HG03460 (cell line): Measurements from ENCODE around the gene NCKAP5.

Experiments used
- ATAC-seq: cut with Tn5 transposase; IDR thresholded peaks from one replicate; pipeline ENCODE4 v1.9.1; 2021; ENCODE audit not compliant: unreplicated experiment

NCKAP5 gene

DNA sequence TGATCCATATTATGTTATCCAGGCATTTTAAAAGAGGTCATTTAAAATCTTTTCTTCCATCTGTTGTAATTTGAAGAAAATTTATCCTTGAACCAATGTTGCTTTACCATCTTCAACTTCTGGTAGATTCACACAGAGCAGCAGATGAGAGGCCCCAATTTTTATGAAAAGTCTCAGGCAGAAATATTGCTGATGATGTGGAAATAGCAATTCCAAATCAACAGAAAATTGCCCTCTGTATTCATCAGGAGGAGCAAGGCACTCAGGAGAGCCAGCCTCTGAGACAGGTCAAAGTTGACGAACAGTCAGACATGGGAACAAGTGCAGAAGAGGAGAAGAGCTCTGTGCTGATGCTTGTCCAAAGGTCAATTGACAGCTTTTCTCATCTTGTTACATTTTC is 444.9 kb downstream of the NCKAP5 start:
- ATAC-seq, result no peak

DNA sequence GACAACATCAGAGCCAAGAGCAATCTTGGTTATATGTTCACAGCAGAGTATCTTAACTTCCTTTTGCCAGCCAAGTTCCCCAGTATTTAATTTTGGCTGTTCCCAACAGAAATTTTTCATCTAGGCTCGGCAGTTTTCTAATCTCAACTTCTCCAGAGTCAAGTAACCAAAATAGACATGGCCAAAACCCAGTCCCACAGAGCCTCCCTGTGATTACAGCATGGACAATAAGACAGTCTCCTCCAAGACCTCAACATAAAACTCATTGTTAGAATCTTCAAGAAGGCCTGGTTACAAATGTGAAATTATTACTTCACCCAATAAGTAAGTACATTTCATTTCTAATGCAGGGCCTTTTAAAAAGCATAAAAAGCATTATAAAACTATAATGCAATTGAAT is 445.7 kb downstream of the NCKAP5 start:
- ATAC-seq, result no peak

DNA sequence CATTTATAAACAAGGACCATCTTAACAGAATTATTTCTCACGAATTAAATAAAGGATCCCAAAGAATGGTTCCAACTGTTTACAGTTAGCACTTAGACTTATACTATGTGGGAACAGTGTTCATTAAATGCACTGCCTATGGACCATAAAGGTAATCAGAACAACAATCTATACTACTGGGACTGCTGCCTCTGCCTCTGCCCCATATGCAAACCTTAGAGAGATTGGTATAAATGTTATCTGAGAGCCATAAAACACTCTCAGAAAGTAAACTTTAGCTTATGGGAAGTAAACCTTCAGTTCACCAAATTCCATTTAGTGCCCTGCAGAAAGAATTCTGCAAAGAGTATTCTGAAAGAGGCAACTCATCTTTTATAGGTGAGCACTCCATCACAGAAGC is 448.0 kb downstream of the NCKAP5 start:
- ATAC-seq, result no peak

DNA sequence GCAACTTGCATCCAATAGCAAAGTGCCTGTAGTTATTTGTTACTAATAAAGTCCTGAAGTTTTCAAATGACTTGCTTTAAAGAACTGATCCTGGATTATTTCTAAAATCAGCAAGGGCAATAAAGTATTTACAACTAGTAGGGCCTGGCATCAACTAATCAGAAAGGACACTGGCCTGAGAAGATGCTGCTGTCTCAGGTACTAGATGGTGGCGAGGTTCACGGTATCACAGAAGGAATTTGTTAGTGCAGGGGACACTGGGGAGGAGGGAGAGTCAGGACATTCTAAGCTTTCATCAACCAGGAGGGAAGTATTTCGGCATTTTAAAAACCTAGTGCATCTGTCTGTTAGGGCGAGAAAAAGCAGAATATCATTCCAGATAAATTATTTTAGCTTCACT is 458.1 kb downstream of the NCKAP5 start:
- ATAC-seq, result no peak

DNA sequence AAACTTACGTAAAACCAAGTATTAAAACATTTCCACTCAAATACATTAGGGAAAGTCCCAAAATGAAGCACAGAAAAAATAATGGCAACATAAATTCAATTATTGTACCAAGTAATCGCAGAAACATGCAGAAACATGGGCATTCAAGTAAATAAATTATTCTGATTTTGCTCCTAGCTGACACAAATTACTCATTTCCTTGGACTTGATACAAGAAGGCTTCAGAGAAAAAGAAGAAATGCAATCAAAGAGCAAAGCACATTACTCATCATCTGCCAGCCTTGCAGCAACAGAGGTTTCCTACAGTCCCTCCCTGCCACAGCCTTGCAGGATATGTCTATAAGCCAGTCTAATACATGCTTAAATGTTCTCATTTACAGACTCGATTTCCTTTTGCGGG is 458.5 kb downstream of the NCKAP5 start:
- ATAC-seq, result no peak

DNA sequence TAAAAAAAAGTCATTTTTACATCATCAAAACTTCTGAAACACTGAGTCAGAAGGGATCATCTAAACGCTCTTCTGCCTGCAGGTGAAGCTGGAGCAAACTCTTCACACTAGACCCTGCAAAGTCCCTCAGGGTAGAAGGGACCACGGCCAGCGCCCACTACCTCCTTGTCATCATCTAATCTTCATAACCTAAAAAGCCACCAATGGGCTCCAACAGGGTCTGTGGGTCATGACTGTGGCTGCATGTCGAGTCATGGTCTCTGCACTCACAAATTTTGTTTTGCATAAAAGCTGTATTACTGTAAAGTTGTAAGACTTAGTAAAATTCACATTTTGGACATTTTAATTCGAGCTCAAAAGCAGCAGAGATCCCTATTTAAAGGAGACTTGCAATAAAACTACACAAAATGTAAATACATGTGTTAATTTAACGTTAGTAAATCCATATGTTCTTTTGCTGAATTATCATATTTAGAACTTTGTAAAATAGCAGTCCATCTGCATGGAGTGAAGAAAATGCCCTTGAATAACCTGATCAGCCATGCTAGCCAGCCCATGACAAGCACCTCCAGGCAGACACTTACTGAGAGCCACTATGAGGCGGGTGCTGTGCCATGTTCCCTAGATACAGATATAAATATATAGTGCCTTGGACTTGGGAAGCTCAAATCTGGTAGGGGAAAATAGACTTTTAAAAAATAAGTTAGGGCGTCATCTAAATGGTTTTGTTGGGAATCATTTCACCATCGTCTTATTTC is 461.0 kb downstream of the NCKAP5 start:
- no peak for ATAC-seq

DNA sequence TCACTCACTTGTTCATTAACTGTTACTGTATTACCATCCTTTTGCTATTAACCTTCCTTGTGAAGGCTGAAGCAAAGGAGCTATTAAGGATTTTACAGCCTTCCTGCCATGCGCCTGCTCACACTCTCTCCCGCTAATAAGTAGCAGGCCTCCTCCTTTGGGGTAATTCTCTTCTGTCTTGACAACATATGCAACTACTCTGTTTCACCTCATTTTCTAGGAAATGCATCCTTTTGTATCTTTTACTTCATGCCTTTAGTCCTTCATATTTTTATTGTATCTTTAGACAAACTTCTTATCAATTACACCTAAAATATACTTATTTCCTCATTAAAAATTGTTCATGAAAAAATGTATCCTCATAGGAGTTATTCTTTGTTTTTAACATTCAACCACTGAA is 463.4 kb downstream of the NCKAP5 start:
- no peak for ATAC-seq

DNA sequence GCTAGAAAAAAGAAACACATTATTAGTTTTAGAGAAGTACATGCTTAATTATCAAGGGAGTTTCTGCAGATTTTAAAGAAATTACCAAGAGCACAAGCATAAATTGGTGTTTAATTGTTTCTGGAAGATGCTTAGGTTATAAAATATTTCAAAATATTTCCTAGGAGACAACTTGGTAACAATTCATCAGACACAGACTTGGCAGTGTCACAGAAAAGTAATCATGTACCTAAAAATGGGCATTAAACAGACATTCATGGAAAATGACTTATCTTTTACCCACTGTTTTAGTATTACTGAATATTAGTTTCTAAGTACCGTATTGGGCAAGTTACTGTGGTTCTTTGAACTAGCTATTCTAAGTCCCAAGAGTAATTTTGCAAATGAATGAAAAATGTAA is 469.5 kb downstream of the NCKAP5 start:
- no peak for ATAC-seq

DNA sequence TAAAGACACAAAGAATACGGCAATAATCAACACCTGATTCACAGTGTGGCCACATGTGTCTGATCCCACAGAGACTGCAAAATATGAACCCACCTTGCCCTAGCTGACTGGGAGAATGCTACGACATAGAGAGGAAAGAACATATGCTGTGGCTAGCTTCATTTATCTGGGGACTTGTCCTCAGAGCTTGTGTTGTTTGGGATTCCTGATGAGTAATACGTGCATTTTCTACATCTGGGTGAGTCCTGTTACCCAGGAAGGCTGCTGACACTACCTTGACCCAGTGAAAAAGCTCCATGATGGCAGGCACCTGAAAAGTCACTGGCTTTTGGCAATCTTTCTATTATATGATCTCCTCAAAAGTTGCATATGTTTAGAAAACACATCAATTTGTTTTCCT is 470.6 kb downstream of the NCKAP5 start:
- no peak for ATAC-seq

DNA sequence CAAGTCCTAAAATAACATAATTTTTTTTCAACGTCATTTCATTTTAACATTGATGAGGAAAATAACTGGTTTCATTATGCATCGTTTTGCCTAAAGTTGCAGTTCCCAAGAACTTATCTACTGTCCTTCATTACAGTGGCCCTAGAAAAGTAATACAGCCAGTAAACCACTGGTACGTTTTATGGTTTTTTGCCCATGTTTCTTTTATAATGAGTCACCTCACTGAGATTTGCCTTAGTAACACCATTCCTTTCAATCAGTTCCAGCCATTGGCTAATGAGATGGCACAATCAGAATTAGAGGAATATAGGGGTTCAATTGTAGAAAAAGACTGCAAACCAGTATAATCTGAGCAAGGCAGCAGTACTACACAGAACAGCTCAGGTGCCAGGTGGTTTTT is 475.7 kb downstream of the NCKAP5 start:
- no peak for ATAC-seq

DNA sequence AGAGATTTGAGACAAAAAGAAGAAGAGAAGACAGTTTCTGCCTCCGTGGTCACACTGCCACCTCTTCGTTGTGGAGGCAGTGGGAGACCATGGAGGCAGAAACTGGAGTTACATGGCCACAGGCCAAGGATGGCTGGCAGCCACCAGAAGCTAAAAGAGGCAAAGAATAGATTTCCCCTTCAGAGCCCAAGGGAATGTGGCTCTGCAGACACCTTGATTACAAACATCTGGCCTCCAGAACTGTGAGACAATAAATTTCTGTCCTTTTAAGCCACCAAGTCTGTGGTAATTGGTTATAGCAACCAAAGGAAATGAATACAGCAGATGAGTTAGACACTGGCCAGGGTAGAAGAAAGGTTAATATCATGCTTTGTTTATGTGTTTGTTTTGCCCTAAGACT is 477.9 kb downstream of the NCKAP5 start:
- ATAC-seq, result no peak

DNA sequence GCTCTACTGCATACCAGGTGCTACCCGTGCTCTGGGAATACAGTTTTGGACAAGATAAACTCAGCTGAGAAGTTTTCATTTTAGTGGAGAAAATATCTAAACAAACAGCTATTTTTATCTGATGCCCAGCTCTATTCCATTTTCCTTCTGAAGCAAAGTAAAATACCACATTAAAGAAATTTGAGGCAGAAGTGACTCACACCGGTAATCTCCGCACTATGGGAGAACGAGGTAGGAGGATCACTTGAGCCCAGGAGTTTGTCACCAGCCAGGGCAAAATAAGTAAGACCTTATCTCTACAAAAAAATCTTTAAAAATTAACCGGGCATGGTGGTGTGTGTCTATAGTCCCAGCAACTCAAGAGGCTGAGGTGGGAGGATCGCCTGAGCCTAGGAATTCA is 482.1 kb downstream of the NCKAP5 start:
- ATAC-seq, result no peak

DNA sequence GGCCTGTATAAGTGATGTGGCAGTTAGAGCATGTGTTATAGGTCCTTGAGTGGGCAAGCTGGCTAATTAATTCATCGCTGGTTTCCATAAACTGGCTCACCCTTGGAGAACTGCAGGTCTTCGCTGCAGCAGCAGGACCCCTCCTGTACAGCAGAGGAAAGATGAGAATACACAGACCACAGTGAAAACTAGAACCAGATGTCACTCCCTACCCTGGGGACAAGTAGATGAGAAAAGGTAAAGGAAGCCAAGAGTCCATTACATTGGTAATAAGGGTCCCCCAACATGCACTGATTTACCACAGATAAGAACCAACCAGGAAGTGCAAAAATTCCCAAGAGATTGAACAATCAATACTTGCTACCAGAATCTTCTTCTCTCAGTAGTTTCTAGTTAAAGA is 482.6 kb downstream of the NCKAP5 start:
- no peak for ATAC-seq

DNA sequence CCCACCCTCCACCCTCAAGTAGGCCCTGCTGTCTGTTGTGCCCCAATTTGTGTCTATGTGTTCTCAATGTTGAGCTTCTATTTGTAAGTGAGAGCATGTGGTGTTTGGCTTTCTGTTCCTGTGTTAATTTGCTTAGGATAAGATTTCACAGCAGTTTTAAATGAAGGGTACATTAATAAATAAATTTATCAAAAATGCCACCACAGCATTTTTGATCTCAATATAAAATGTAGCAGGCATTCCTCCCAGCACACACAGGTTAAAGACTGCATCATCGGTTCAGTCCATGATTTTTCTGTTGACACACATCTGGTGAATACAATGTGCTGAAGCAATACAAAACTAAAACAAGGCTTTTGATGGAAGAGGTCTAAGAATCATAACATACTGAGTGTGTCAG is 486.2 kb downstream of the NCKAP5 start:
- no peak for ATAC-seq

DNA sequence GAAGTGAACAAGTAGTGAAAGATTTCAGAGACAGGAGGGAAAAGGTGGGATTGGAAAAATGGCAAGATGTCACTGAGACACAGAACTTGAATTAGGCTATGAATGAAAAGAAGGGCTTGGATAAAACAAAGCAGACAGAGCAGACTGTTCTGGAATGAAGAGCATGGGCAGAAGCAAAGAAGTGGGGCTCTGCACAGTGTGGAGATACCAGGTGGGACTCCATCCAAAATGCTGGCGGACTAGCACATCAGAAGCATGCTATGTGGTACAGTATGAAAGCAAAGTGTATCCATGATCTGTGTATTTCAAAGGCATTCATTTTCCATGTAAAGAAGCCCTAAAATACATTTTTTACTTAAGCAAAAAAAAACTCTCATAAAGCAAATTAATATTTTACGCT is 487.4 kb downstream of the NCKAP5 start:
- ATAC-seq, result no peak

DNA sequence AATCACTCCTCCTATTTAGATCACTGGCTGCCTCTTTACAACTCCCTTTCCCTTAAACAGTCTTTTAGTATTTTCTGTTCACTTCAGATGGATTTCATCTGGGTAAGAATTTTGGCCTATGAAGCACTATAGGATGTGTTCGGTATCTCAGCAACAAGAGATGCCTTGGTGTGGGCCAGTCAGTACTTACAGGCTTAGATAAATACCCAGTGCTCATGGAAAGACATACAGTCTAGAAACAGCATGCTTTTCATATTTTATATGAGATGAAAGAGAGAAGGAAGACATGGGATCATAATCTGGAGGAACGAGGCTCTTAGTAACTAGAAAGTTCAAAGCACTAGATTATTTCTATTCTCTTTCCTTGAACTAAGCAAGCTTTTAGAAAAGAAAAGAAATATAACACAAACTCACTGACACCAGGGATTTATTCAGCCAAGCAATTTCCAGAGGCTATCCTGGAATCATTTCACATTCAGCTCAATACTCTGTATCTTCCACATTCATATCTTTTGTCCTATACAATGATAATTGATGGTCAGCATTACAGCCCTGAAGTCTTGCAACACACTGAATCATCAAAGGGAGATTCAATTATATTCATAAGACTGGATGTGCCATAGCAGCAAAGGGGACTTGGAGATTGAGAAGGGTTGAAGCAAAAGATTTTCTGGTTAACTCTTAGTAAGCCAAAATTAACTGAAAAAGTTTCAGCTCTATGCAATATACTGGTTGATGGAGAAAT is 489.4 kb downstream of the NCKAP5 start:
- no peak for ATAC-seq

DNA sequence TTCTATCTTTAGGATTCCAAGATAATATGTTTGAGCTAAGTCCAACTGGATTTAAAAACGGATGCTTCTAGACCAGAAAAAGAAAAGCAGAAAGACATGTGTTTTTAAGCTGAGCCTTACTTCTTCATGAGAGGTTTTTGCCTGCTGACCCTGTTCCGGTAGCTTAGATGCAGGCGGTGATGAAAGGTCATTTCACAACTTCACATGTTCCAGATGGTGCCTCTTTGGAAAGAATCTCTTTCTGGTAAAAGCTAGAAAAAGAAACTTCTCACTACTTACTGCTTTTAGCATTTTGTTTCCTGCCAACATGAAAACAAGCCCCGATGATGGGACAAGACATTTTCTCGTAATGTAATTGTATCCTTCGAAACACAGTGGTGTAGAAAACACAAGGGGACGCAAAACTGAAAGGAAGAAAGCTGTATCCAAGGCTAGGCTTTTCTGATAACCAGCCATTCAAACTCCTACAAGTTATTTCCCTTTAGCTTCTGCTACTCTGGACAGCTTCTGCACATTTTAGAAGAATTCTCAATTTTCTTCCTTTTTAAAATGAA is 490.9 kb downstream of the NCKAP5 start:
- ATAC-seq, result no peak

DNA sequence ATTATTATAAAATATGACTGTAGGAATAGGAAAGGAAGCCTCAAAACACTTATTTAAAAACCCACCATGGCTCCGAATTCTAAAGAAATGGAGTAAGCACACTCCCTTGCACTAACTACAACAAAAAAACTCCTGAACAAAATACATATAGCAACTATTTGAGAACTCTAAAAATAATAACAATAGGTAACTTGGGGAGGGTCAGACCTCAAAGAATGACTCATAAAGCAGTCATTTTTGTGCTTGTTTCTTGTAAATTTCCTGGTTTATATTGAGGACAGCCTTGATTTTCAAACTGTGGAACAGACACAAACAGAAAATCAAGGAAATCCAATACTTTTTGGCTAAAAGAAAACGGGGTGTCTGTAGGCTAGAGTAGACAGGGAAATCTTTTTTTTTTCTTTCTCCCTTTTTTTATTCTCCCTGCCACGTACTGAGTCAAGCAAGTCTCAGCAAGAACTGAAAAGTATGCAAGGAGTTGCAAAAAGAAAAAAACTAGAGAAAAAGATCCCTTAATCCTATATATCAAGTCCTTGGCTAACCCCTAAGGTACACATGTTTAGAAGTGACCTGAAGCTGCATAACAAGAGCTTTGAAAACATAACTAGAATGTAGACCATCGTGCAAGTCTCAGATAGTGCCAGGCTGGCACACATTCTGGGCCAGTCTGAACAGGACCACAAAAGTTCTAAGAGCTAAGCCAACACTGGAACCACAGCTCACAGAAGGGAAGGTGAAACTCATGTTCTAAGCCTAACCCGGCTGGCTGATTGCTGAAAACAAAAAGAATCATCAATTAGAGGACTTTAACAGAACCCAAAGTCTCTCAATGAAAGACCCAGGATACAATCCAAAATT is 495.2 kb downstream of the NCKAP5 start:
- no peak for ATAC-seq

DNA sequence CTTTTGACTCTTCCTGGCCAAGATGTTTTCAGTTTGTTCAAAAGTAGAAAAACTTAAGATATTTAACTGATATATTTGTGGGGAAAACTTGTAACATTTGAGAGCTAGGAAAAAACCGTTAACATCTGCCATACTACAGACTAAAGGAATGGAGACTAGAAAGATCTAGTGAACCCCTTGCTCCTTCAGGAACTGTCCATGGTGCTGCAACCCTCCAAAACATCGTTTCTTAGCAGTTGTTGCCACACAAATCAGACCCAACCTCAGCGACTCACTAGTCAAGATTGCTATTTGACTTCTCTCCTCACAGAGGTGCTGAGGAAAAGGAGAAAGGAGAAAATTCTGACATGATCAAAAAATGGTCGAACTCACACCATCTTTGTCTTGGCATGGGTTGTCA is 504.5 kb downstream of the NCKAP5 start:
- no peak for ATAC-seq

DNA sequence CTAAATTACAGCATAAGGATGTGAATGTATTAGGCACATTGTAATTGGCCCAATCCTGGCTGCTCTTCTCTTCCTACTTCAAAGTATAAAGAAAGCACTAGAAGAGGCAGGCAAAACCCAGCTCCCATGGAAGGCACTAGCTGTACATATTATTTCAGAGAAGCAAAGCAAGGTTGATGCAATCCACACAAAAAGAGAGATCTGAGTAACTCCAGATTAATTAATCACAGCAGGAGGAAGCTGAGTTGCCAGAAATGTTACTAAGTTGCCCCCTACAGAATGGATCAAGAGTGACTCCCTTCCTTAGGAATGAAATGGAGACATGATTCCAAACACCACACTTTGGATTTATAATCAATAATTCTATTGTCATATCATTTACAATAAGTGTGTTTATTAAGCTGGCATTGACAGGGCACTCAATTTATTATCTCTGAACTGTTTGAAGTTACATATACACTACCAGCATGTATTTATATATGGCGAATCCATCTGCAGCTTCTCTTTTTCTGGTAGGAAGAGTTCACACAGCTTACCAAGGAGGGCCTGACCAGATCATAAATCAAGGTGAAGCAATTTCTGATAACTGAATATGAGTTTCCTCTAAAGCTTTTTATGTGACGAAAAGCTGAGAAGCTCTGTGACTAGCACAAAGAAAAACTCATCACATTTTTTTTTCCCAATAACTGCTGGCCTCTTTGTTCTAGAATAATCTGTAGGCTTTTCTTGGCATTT is 505.2 kb downstream of the NCKAP5 start:
- no peak for ATAC-seq
